K562 (cell line): Measurements from ENCODE around the gene PDE1A. TPM values are rescaled to one million over a fixed set of nuclear protein-coding genes. Genes with fewer than 3 reads are reported as not detected.

ENCODE experiments used
- ATAC-seq: fragments of 200-7000 bp; cut with Tn5 transposase; 3 replicates; pipeline ENCODE4 v1.9.1; 2020; ENCODE audit warnings: moderate library complexity
- BruUV-seq: library from RNA; stranded (reverse); fragments of 400-500 nt; replicated peaks from 2 replicates; lab custom pipeline; 2021; lab: Mats Ljungman, UMichigan
- CTCF ChIA-PET: fragments of 300-600 bp; formaldehyde crosslinking; extraction: SDS; loops from one replicate; lab custom pipeline; 2021; ENCODE audit warnings: low intra/inter-chr PET ratio; lab: Yijun Ruan, JAX
- POLR2A ChIA-PET: fragments of 300-600, 350-650 bp; sonication (Branson Sonifier 250); formaldehyde crosslinking; extraction: SDS; loops from one replicate; lab custom pipeline; 2021; ENCODE audit warnings: antibody characterized with exemption, inconsistent platforms; lab: Yijun Ruan, JAX
- DNase-seq, 4 experiments: peaks; one replicate each; pipeline versions ENCODE4 v3.0.0 to v3.0.0-alpha.2; 2011 to 2018; ENCODE audit warnings: low spot score in 3 of 4, mixed read lengths in 3 of 4; ENCODE audit errors: extremely low read depth in 1 of 4
- FAIRE-seq: peaks from 2 replicates; lab custom pipeline; 2011; peaks lifted over from hg19 to GRCh38; lab: Jason Lieb, UNC
- H2AFZ ChIP-seq: 2 replicates; pipeline ENCODE4 v1.6.0; 2011; ENCODE audit warnings: low read depth, low read length, control low read depth, inconsistent platforms
- H3K27ac ChIP-seq: fragments of 200-600 bp; 3 replicates; pipeline ENCODE4 v1.8.0; 2011; ENCODE audit warnings: low read depth, mild to moderate bottlenecking, control low read depth, inconsistent platforms, low read length, moderate library complexity, mixed read lengths; ENCODE audit errors: extremely low read depth
- H3K27me3 ChIP-seq, 2 experiments: fragments of 300-600 bp in 1 of 2; 2 replicates in 1 of 2; 3 replicates in 1 of 2; pipeline versions ENCODE4 v1.6.0 to v1.8.0; 2011; ENCODE audit warnings: inconsistent platforms in 2 of 2, low read length in 2 of 2, mild to moderate bottlenecking in 1 of 2, mixed read lengths in 1 of 2, moderate library complexity in 1 of 2; ENCODE audit not compliant: control insufficient read depth in 2 of 2, insufficient read depth in 2 of 2
- H3K36me3 ChIP-seq: fragments of 300-600 bp; 3 replicates; pipeline ENCODE4 v1.8.0; 2011; ENCODE audit warnings: mild to moderate bottlenecking, low read length, inconsistent platforms; ENCODE audit not compliant: control insufficient read depth, insufficient read depth
- H3K4me1 ChIP-seq, 2 experiments: fragments of 200-600 bp in 1 of 2; replicated peaks in 1 of 2; 2 replicates in 1 of 2; 3 replicates in 1 of 2; pipeline versions ENCODE4 v1.5.1 to v1.8.0; 2011; ENCODE audit warnings: inconsistent platforms in 2 of 2, low read length in 2 of 2, mild to moderate bottlenecking in 1 of 2, mixed read lengths in 1 of 2, moderate library complexity in 1 of 2; ENCODE audit not compliant: control insufficient read depth in 2 of 2, insufficient read depth in 2 of 2
- H3K4me2 ChIP-seq: 2 replicates; pipeline ENCODE4 v1.6.1; 2011; ENCODE audit warnings: low read length, control low read depth, inconsistent platforms, mixed read lengths; ENCODE audit not compliant: insufficient read depth
- H3K4me3 ChIP-seq: fragments of 200-600 bp; sonication (generic), shearing (Covaris generic); 2 replicates; pipeline ENCODE4 v1.5.1; 2016; ENCODE audit warnings: control low read depth, inconsistent platforms
- H3K79me2 ChIP-seq: fragments of 200-600 bp; 3 replicates; pipeline ENCODE4 v1.8.0; 2011; ENCODE audit warnings: low read length, inconsistent platforms; ENCODE audit not compliant: control insufficient read depth, insufficient read depth
- H3K9ac ChIP-seq, 2 experiments: 2 replicates each; pipeline versions ENCODE4 v1.6.0 to v1.6.1; 2011; ENCODE audit warnings: low read depth in 2 of 2, low read length in 2 of 2, control low read depth in 1 of 2, inconsistent platforms in 1 of 2, mild to moderate bottlenecking in 1 of 2, mixed read lengths in 1 of 2; ENCODE audit not compliant: insufficient read depth in 1 of 2
- H3K9me1 ChIP-seq: one replicate; pipeline ENCODE4 v1.6.0; 2011; ENCODE audit warnings: inconsistent platforms, mild to moderate bottlenecking, low read length, moderate library complexity; ENCODE audit not compliant: control insufficient read depth, insufficient read depth
- H3K9me3 ChIP-seq: replicated peaks from 2 replicates; pipeline ENCODE4 v1.5.1; 2011; ENCODE audit warnings: low read depth, low read length, inconsistent platforms; ENCODE audit not compliant: control insufficient read depth, insufficient read depth
- H4K20me1 ChIP-seq: replicated peaks from 2 replicates; pipeline ENCODE4 v1.6.1; 2011; ENCODE audit warnings: low read length, inconsistent platforms, mixed read lengths; ENCODE audit not compliant: control insufficient read depth, insufficient read depth
- CBFA2T2 ChIP-seq: fragments of 450-650 bp; conservative IDR thresholded peaks from 2 replicates; pipeline ENCODE4 v1.6.1; 2017; ENCODE audit warnings: mild to moderate bottlenecking
- FIP1L1 ChIP-seq: fragments of 200-400 bp; formaldehyde crosslinking; IDR thresholded peaks from 2 replicates; pipeline ENCODE4 v1.6.1; 2018; ENCODE audit warnings: mild to moderate bottlenecking, low read depth, low read length; ENCODE audit not compliant: poor library complexity, severe bottlenecking
- KLF6 ChIP-seq: fragments of 250-450 bp; sonication (Bioruptor Pico); IDR thresholded peaks from 2 replicates; pipeline ENCODE4 v1.4.0; 2020; ENCODE audit warnings: mild to moderate bottlenecking, moderate library complexity, borderline replicate concordance
- MYBL2 ChIP-seq, 2 experiments: fragments of 450-650 bp in 1 of 2; sonication (generic) in 1 of 2; formaldehyde crosslinking in 1 of 2; IDR thresholded peaks; 2 replicates each; pipeline versions ENCODE4 v1.6.1 to v1.8.1; 2017 to 2022; ENCODE audit warnings: borderline replicate concordance in 1 of 2, inconsistent platforms in 1 of 2, low read depth in 1 of 2, mild to moderate bottlenecking in 1 of 2, missing genetic modification reagents in 1 of 2, moderate library complexity in 1 of 2
- NRF1 ChIP-seq, 2 experiments: fragments of 450-650 bp; IDR thresholded peaks in 1 of 2; conservative IDR thresholded peaks in 1 of 2; 2 replicates each; pipeline ENCODE4 v1.6.1; 2014; ENCODE audit warnings: mild to moderate bottlenecking in 2 of 2
- PML ChIP-seq: IDR thresholded peaks from 2 replicates; pipeline ENCODE4 v1.6.1; 2012; ENCODE audit warnings: low read length, inconsistent platforms
- PTTG1 ChIP-seq: fragments of 450-650 bp; IDR thresholded peaks from 2 replicates; pipeline ENCODE4 v1.6.1; 2016; ENCODE audit warnings: low read depth, mild to moderate bottlenecking, missing genetic modification characterization, missing compliant biosample characterization
- RBM17 ChIP-seq: fragments of 200-400 bp; formaldehyde crosslinking; IDR thresholded peaks from 2 replicates; pipeline ENCODE4 v1.6.1; 2017; ENCODE audit warnings: low read depth, mild to moderate bottlenecking, low read length, borderline replicate concordance
- RBM22 ChIP-seq: fragments of 200-400 bp; formaldehyde crosslinking; IDR thresholded peaks from 2 replicates; pipeline ENCODE4 v1.6.1; 2018; ENCODE audit warnings: low read length, low read depth; ENCODE audit not compliant: poor library complexity, severe bottlenecking
- SAP30 ChIP-seq: fragments of 200-600 bp; sonication (generic); IDR thresholded peaks from 2 replicates; pipeline ENCODE4 v1.6.1; 2012; ENCODE audit warnings: borderline replicate concordance, low read depth, mild to moderate bottlenecking, moderate library complexity, low read length, control low read depth, inconsistent platforms; ENCODE audit not compliant: insufficient read depth, poor library complexity, severe bottlenecking
- SMARCE1 ChIP-seq: fragments of 450-650 bp; IDR thresholded peaks from 2 replicates; pipeline ENCODE4 v1.7.1; 2016; ENCODE audit warnings: mild to moderate bottlenecking
- WGBS: fragments of 100-300 bp; shearing (Covaris generic); methylation state at CpG from one replicate; pipeline ENCODE4 v1.1.6; 2016; ENCODE audit warnings: low coverage, mixed read lengths; ENCODE audit not compliant: insufficient coverage; ENCODE audit errors: missing lambda C conversion rate; 5-methylcytosine and 5-hydroxymethylcytosine counted together
- in situ Hi-C: fragments of 300-500 bp; cut with MboI; formaldehyde crosslinking; loops from 4 replicates; pipeline ENCODE4 v1.15.0; 2018; ENCODE audit warnings: inconsistent platforms, mixed read lengths
- intact Hi-C: fragments of 100-400 bp; cut with micrococcal nuclease; formaldehyde crosslinking; loops from 2 replicates; pipeline ENCODE4 v1.14.2; 2022
- polyA plus RNA-seq, 8 experiments: library from polyadenylated mRNA; depleted of rRNA in 4 of 8; stranded (reverse) in 5 of 8; unstranded in 3 of 8; fragments of >200 nt; fragmentation: Nextera tagmentation in 2 of 8; fragmentation: Illumina TruSeq in 1 of 8; extraction: Ambion mirVana in 2 of 8; extraction: Trizol in 1 of 8; gene quantifications; 2 replicates each; pipeline versions ENCODE4 v1.2.1 to v1.2.3, GENCODE V29; 2011 to 2014; ENCODE audit warnings: inconsistent platforms in 1 of 8, missing spikeins in 1 of 8
- total RNA-seq, 7 experiments: library from RNA; depleted of rRNA in 6 of 7; stranded (reverse); fragments of >200 nt in 6 of 7; fragmentation: Illumina TruSeq in 2 of 7; extraction: Trizol in 2 of 7; gene quantifications; 2 replicates each; pipeline versions ENCODE4 v1.2.1 to v1.2.3, GENCODE V29; 2011 to 2021; ENCODE audit warnings: low replicate concordance in 1 of 7
- TF ChIP-seq, protein P1 (sequence below): fragments of 250-450 bp; sonication (Bioruptor Pico); IDR thresholded peaks from 2 replicates; pipeline ENCODE4 v1.8.0; 2021; ENCODE audit warnings: mild to moderate bottlenecking, moderate library complexity
- TF ChIP-seq, protein P2 (sequence below): fragments of 250-450 bp; sonication (Bioruptor Pico); IDR thresholded peaks from 2 replicates; pipeline ENCODE4 v1.5.0; 2021; ENCODE audit warnings: mild to moderate bottlenecking, moderate library complexity
- TF ChIP-seq, protein P3 (sequence below): fragments of 250-450 bp; sonication (Bioruptor Pico); IDR thresholded peaks from 2 replicates; pipeline ENCODE4 v1.9.0; 2021; ENCODE audit warnings: mild to moderate bottlenecking
- TF ChIP-seq, protein P4 (sequence below): fragments of 250-450 bp; sonication (Bioruptor Pico); IDR thresholded peaks from 2 replicates; pipeline ENCODE4 v1.5.0; 2021

The PDE1A gene
- total and polyA plus RNA-seq, 9 of the 15 experiments (the other 6 are each of a cell fraction or from before 2014, with no cell fraction given), result 0.14 to 0.91 (median 0.32) TPM

DNA sequence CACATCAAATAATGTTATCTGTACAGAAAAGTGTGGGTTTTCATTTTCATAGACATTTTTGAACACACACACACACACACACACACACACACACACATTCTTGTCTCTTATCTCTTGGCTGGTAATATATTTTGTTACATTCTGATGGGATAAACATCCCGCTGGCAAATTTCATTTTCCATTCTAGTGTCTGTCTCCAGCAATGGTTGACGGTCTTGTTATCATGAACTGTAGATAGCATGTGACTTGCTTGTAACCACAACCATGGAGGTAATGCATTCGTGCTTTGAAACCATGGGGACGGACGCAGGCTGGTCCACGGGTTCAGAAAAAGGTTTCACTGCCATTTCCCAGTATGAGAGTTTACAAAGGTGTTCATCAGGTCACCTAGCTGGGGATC, 284.8 kb downstream of the PDE1A start:
- Histone ChIP-seq H3K4me3 (no peak overlapping the region), H3K9me1 (no peaks in the 10 kb centered on the region), H4K20me1 (no peaks in the 10 kb centered on the region), H3K36me3 (no peaks in the 10 kb centered on the region), H3K27me3 (no peaks in the 10 kb centered on the region), H3K9ac (no peak overlapping the region), H3K27ac (no peak overlapping the region), H3K4me1 (no peaks in the 10 kb centered on the region), H3K9me3 (no peaks in the 10 kb centered on the region), H3K79me2 (no peaks in the 10 kb centered on the region), H2AFZ (no peak overlapping the region), H3K4me2 (no peak overlapping the region)
- no TSS peak for BruUV-seq
- POLR2A ChIA-PET, result no interaction called here
- DNase-seq, result no peak
- WGBS, result 0% methylated on average over 6 of the region's 6 CpGs
- intact Hi-C loops, result no loop called here
- no peak for ATAC-seq
- in situ Hi-C loops, result no loop called here
- CTCF ChIA-PET, result no interaction called here
- TF ChIP-seq PTTG1 (tag), result no peak
- TF ChIP-seq MYBL2 (IDR thresholded peaks at IDR 0.05; ENCODE audit: low read depth), result no peak
- no peak for TF ChIP-seq MYBL2 (CRISPR knock-in tag; IDR thresholded peaks at IDR 0.05; ENCODE audit: borderline replicate concordance)
- TF ChIP-seq, protein P1, sequence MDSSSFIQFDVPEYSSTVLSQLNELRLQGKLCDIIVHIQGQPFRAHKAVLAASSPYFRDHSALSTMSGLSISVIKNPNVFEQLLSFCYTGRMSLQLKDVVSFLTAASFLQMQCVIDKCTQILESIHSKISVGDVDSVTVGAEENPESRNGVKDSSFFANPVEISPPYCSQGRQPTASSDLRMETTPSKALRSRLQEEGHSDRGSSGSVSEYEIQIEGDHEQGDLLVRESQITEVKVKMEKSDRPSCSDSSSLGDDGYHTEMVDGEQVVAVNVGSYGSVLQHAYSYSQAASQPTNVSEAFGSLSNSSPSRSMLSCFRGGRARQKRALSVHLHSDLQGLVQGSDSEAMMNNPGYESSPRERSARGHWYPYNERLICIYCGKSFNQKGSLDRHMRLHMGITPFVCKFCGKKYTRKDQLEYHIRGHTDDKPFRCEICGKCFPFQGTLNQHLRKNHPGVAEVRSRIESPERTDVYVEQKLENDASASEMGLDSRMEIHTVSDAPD (CRISPR knock-in tag), result no peak
- no peak for TF ChIP-seq RBM22
- TF ChIP-seq, protein P2, sequence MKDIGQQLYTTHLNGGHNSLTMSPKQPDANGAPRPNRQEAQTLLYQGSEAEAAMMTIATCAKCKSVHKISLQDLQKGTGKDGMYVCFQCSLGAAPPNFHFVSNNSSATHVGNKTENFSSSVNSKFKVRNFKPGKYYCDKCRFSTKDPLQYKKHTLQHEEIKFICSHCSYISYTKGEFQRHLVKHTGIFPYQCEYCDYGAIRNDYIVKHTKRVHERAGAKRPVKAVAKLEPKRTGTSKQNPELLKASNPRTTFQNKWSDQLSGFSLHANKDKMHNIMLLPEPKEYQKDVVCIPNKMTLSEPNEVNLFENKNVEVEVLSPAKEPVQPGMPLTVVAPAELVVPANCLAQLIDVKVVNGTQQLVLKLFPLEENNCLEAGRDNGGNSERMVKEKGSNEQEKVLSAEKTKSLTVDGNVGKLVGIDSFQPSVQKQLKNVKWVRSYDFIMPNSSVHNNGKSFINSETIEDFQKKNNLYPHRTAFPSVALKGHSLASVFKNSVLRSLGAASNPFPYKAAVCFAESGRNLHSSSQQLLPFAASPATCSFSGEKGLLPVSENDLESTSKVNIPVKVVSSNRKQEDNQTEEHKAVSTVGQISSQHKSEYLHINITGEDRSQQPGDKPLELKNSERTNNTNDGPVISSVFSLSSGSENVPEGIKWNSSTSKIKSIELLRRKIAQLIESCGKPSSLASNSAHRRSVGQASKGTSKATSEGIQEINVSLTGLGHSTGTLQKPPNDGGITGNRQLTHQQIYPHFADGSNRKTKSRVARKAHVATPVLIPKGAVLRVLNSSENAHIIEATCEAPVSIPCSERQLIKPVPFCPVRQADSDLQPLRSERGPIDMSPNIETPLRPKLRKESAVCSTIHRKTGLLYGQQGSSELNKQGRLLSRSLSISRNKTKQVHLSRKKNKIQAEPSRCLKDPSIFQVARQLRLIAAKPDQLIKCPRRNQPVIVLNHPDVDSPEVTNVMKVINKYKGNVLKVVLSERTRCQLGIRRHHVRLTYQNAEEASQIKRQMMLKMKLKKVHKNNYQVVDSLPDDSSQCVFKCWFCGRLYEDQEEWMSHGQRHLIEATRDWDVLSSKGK (CRISPR knock-in tag), result no peak
- TF ChIP-seq FIP1L1, result no peak
- TF ChIP-seq, protein P3, sequence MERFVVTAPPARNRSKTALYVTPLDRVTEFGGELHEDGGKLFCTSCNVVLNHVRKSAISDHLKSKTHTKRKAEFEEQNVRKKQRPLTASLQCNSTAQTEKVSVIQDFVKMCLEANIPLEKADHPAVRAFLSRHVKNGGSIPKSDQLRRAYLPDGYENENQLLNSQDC, result no peak
- TF ChIP-seq, protein P4, sequence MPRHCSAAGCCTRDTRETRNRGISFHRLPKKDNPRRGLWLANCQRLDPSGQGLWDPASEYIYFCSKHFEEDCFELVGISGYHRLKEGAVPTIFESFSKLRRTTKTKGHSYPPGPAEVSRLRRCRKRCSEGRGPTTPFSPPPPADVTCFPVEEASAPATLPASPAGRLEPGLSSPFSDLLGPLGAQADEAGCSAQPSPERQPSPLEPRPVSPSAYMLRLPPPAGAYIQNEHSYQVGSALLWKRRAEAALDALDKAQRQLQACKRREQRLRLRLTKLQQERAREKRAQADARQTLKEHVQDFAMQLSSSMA, result no peak
- TF ChIP-seq SMARCE1, result no peak
- TF ChIP-seq PML, result no peak
- TF ChIP-seq SAP30, result no peak
- no peak for TF ChIP-seq NRF1 (conservative IDR thresholded peaks at IDR 0.05 in 1 of 2, IDR thresholded peaks at IDR 0.05 in 1 of 2)
- TF ChIP-seq RBM17, result no peak
- no peak for TF ChIP-seq CBFA2T2
- TF ChIP-seq KLF6 (CRISPR knock-in tag), result no peak
- FAIRE-seq, result no peak
